GM21786 (cell line): Measurements from ENCODE around the gene COA4.
"Not testable (repeated sequence)": the region's sequence is repeated elsewhere in the genome, so short reads cannot be mapped to it uniquely, and the experiment has no call there.

ENCODE experiments used
- ATAC-seq: cut with Tn5 transposase; IDR thresholded peaks from one replicate; pipeline ENCODE4 v1.9.1; 2021; ENCODE audit not compliant: unreplicated experiment

Gene COA4

GRCh38 chr11:73876424-73877310, at the start of gene COA4, which contains the start of gene PAAF1:
TSS of gene COA4 (minus strand) at chr11:73876846. CDS start at chr11:73873378, 3,468 bp downstream.
TSS of gene PAAF1 (plus strand) at chr11:73876999. CDS start at chr11:73877022, 23 bp downstream.
- ATAC-seq = peak; percentile 98

GRCh38 chr11:73921180-73921579, 44.5 kb upstream of the COA4 start:
- no peak for ATAC-seq

DNA sequence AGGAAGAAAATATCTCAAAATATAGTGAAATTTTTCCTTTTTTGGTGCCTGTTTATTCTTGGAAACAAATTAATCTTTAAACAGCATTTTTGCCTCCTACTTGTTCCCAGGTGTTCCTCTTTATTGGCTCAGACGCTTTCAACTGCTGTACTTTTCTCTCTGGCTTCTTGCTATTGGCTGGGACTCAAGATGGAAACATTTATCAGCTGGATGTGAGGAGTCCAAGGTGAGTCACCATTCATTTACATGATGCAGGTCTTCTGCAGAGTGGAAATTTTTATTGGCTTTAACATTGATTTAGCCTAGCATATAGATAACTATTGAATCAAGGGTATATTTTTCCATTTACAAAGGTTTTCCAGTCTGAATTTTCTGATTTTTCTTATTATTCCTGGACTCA, 39.8 kb upstream of the COA4 start:
- no peak for ATAC-seq

DNA sequence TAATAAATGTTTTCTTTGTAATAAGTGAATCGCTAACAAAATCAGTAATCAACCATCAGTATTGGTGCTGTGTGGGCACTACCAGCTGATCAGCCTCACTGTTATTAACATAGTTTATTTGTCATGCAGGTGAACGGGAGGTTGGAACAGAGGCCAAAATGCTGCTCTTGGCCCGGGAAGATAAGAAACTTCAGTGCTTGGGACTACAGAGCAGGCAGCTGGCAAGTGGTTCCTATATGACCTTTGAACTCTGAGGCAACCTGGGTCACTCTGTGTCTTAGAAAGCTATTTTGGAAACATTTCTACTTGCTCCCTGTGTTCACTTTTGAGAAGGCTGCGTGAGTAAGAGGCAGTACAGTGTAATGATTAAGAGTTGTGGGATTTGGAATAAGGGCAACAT, 37.6 kb upstream of the COA4 start:
- no peak for ATAC-seq

GRCh38 chr11:73913472-73913871, 36.8 kb upstream of the COA4 start:
- ATAC-seq = no peak

DNA sequence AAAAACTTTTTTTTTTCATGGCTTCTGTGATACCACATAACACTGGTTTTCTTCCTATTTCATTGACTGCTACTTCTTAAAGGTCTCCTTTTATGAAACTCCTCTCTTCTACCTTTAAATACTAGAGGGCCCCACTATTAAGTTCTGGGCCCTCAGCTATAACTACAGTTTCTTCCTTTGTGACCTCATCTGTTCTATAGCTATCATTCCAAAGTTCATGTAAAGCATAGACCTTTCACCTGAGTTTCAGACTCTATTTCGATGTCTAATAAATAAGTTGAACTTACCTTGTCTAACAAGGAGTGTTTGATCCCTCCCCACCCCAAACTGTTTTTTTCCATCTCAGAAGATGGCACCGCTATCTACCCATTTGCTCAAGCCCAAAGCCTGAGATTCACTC, 35.4 kb upstream of the COA4 start:
- no peak for ATAC-seq

GRCh38 chr11:73907191-73907590, 30.5 kb upstream of the COA4 start:
- no peak for ATAC-seq

DNA sequence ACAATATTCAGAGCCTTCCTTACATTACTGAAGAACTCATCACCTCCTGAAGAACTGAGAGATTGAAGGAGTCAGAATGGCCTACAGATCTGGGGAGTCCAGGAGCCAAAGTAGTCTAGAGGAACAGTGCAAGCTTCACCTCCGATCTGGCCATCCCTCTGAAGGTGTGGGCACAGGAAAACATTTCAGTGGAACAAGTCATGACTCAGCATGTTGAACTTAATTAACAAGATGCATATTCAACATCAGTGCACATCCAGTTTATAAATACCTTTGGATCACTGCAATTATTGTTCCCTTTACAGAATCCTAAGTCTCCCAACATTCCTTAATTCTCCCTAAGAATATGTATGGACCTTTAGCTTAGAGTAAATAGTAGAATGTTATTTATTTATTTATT, 25.7 kb upstream of the COA4 start:
- ATAC-seq = no peak

- ATAC-seq = no peak
These were observed 18.2 kb upstream of the COA4 start for GRCh38 chr11:73894725-73895335.

DNA sequence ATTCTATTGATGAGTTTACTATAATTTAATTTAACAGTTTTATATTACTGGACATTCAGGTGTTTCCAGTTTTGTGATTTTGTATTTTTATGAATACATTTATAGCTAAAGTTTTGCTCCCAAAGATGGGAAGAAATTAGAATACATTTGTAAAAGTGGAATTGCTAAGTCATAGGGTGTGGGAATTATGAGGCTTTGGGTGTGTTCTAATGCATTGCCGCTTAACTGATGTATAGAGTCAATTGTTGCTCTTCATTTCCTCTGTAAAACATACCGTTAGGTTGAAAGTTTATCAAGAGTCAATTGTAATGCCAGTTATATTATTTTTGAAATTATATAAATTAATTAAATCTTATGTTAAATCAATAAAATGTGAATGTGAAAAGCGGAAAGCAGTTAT, 16.4 kb upstream of the COA4 start:
- no peak for ATAC-seq

DNA sequence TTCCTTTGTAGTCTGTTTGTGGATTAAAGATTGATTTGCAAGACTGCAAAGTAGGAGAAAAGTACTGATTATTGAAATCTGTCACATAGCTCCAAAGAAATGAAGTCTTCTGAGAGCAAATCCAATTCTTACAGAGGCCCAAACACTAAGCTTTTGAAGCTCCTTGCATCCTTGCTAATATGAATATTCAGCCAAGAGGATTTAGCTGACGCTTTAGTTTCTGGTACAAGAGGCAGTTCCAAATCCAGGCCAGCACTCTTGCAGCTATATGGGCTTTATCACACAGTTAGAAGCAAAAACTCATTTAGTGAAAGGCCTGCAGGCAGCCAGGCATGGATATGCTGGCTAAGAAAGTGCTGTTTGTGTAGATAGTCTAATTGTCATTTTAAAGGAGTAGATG, 12.9 kb upstream of the COA4 start:
- no peak for ATAC-seq

DNA sequence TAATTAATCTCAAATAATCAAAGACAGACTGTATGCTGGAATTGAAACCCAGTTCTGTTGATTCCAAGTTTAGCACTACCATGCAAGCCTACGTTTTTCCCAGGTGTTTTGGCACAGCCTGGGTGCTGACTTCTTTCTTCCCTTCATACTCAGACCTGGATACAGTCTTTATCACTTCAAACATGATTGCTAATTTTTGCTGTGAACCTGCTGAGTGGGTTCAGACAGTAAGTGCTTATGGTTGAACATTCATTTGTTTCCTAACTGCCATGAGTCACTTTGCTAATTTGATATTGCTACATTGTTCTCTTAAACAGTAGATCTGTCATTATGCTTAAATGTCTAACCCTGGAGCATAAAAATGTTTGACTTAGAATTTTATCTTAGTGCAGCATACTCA, 12.4 kb upstream of the COA4 start:
- no peak for ATAC-seq

DNA sequence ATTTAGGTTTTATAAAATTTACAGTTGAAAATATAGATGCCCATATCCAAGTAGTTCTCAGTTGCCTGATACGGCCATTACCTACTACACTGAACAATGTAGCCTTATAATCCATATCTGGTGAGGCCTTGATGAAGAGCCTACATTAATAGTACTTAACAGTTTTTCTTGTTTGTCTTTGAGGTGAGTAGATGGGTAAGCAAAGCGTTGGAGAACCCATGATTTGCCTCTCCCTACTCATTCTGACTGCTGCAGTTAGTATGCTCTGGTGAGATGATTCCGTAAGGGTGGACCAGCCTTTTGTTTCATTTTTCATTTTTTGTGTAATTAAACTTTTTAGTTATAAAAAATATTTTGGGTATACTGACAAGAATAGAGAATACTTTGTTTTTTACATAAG, 11.6 kb upstream of the COA4 start:
- ATAC-seq = no peak

- ATAC-seq = no peak
These were observed 7.2 kb upstream of the COA4 start for GRCh38 chr11:73883856-73884255.

GRCh38 chr11:73880449-73880848, 3.8 kb upstream of the COA4 start:
- ATAC-seq = not testable (repeated sequence)

DNA sequence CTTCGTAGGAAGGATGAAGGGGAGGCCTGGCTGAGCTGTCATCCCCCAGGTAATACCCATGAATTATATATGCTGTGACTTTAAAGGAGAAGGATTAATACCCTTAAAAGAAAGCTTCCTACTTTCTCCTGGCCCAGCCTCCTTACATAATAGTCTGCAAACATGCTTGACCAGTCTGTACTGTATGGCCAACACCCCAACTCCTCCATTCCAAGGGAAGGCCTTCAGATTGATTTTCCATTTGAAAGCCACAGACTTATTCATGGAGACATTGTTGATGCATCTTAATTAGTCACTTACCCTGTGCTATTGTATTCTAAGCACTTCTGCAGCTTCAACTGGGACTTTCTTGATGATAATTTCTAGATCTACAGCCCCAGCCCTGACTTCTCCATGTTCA, 2.1 kb upstream of the COA4 start:
- no peak for ATAC-seq

- no peak for ATAC-seq
These were observed 806 bp downstream of the COA4 start for GRCh38 chr11:73875840-73876239.

- no peak for ATAC-seq
These were observed 1.3 kb downstream of the COA4 start for GRCh38 chr11:73875380-73875779.

DNA sequence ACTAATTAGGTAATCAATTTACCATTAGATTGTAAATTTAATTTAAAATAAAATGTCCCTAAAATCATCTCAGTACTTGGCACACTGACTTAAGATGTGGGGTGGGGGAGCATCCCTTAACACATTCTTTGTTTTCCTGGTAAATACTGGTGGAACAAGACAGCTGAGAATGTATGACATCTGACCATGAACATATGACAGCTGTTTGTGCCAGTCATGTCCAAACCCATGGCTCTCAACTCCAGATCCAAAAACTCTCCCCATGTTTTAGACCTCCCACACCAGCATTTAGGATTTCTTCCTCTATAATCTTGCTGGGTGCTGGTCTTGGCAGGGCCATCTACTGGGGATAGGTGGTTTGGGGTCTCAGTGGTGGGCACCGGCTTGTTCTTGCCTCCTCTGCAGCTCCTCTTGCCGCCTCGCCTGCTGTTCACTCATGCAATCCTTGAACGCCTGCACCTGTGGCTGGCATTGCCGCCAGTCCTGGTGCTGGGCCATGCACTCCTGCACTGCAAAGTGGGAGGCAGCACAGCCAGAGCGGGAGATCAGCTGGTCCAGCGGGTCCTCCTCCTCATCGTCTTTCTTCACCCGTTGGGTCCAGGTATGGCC, 3.8 kb downstream of the COA4 start:
- no peak for ATAC-seq

DNA sequence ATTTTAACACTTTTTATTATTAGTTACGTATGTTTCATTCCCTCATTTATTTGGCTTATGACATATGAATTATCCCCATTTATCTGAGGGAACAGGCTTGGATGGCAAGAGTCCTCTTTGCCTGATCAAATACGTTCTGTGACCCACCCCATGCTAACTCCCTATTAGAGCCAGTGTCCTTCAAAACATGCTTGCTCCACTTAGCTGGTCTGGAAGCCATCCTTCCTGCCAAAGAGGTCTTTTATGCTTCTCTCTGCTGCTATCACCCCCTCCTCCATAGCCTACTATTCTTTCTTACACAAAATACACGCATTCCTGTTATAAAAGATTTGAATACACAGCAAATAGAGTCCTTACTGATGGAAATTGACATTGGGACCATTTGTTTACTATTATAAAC, 6.4 kb downstream of the COA4 start:
- no peak for ATAC-seq

GRCh38 chr11:73869332-73869949, 7.2 kb downstream of the COA4 start:
- ATAC-seq = no peak

DNA sequence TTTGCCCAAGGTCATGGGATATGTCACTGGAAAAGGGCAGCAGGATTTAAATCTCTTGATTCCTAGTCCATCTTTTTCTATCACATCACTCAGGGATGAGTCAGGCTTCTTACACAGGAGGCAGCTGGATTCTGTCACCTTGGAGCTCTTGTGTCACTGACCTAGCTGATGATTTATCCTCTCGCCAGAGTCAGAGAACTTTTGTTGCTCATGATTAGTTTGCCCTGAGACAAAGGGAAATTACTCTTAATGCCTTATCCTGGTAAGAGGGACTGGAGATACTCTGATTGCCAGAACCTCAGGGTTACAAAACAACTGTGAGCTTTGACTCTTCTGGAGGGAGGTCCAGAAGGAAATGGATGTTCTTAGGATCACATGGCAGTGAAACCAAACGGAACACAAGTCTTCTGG, 10.1 kb downstream of the COA4 start:
- ATAC-seq = no peak
